Karpas-422 (cell line): ENCODE measurements around the gene PLK5. TPM values are rescaled to one million over a fixed set of nuclear protein-coding genes. Genes with fewer than 3 reads are reported as not detected.

ENCODE experiments used
- DNase-seq: peaks from one replicate; pipeline ENCODE4 v3.0.0-alpha.2; 2015
- H2AFZ ChIP-seq: fragments of 200-600 bp; sonication (generic); 2 replicates; pipeline ENCODE4 v1.6.1; 2014; ENCODE audit warnings: antibody characterized with exemption, low read length, mixed read lengths
- H3K27ac ChIP-seq: fragments of 200-600 bp; sonication (generic); 2 replicates; pipeline ENCODE4 v1.5.1; 2014; ENCODE audit warnings: mild to moderate bottlenecking, low read length, moderate library complexity
- H3K27me3 ChIP-seq: fragments of 200-600 bp; sonication (generic); 2 replicates; pipeline ENCODE4 v1.6.1; 2014; ENCODE audit warnings: low read length, mixed read lengths
- H3K36me3 ChIP-seq: fragments of 200-600 bp; sonication (generic); 2 replicates; pipeline ENCODE4 v1.6.1; 2014; ENCODE audit warnings: low read length, mixed read lengths; ENCODE audit not compliant: insufficient read depth
- H3K4me1 ChIP-seq: fragments of 200-600 bp; sonication (generic); 2 replicates; pipeline ENCODE4 v1.6.1; 2014; ENCODE audit warnings: mild to moderate bottlenecking, low read length, mixed read lengths
- H3K4me2 ChIP-seq: fragments of 200-600 bp; sonication (generic); 2 replicates; pipeline ENCODE4 v1.6.1; 2014; ENCODE audit warnings: low read length, low read depth, mild to moderate bottlenecking; ENCODE audit not compliant: poor library complexity, severe bottlenecking
- H3K4me3 ChIP-seq: fragments of 200-600 bp; sonication (generic); 2 replicates; pipeline ENCODE4 v1.5.1; 2014; ENCODE audit warnings: mild to moderate bottlenecking, antibody characterized with exemption, low read length, mixed read lengths
- H3K79me2 ChIP-seq: fragments of 200-600 bp; sonication (generic); 2 replicates; pipeline ENCODE4 v1.6.1; 2014; ENCODE audit warnings: mild to moderate bottlenecking, low read length, mixed read lengths
- H3K9ac ChIP-seq: fragments of 200-600 bp; sonication (generic); 2 replicates; pipeline ENCODE4 v1.6.0; 2014; ENCODE audit warnings: low read length
- H3K9me2 ChIP-seq: fragments of 200-600 bp; sonication (generic), shearing (Covaris generic); replicated peaks from 2 replicates; pipeline ENCODE4 v1.6.0; 2014; ENCODE audit warnings: mild to moderate bottlenecking, low read length, moderate library complexity; ENCODE audit not compliant: insufficient read depth
- H3K9me3 ChIP-seq: fragments of 300-700, 200-600 bp; sonication (generic); 2 replicates; pipeline ENCODE4 v1.6.1; 2014; ENCODE audit warnings: low read length, mixed read lengths
- H4K20me1 ChIP-seq: fragments of 200-600 bp; sonication (generic); 2 replicates; pipeline ENCODE4 v1.6.1; 2014; ENCODE audit warnings: mild to moderate bottlenecking, antibody characterized with exemption, low read length, low read depth; ENCODE audit not compliant: insufficient read depth
- total RNA-seq: library from RNA; depleted of rRNA; stranded (reverse); fragments of >200 nt; shearing (Covaris generic); gene quantifications from 2 replicates; pipeline ENCODE4 v1.2.3, GENCODE V29; 2014; ENCODE audit warnings: low replicate concordance

Gene PLK5
- total RNA-seq, 1 experiment from 2014 or later = not detected

- Histone ChIP-seq H3K9ac (no peak overlapping the region), H4K20me1 (no peaks in the 10 kb centered on the region), H3K79me2 (no peaks in the 10 kb centered on the region), H3K9me2 (no peaks in the 10 kb centered on the region), H3K27ac (no peak overlapping the region), H3K27me3 (no peaks in the 10 kb centered on the region), H3K4me1 (0 out of 2 replicates have a peak, but pooled peaks cover 2% of the 10 kb centered on the region), H3K4me3 (no peak overlapping the region), H3K4me2 (no peak overlapping the region), H3K36me3 (no peaks in the 10 kb centered on the region), H3K9me3 (no peaks in the 10 kb centered on the region), H2AFZ (no peak overlapping the region)
- DNase-seq = no peak
These were observed 13.5 kb upstream of the PLK5 start for GRCh38 chr19:1510442-1510806.

GRCh38 chr19:1510807-1511206 lies 13.1 kb upstream of the PLK5 start:
- Histone ChIP-seq H3K79me2 (no peaks in the 10 kb centered on the region), H3K9ac (no peak overlapping the region), H4K20me1 (no peaks in the 10 kb centered on the region), H3K9me3 (no peaks in the 10 kb centered on the region), H3K4me1 (0 out of 2 replicates have a peak, but pooled peaks cover 2% of the 10 kb centered on the region), H3K27ac (no peak overlapping the region), H3K4me2 (no peak overlapping the region), H2AFZ (no peak overlapping the region), H3K27me3 (no peaks in the 10 kb centered on the region), H3K9me2 (no peaks in the 10 kb centered on the region), H3K4me3 (no peak overlapping the region), H3K36me3 (no peaks in the 10 kb centered on the region)
- DNase-seq = no peak

- H3K4me3 ChIP-seq = no peak overlapping the region
- no peaks in the 10 kb centered on the region for H4K20me1 ChIP-seq
- no peaks in the 10 kb centered on the region for H3K79me2 ChIP-seq
- no peak overlapping the region for H2AFZ ChIP-seq
- H3K4me2 ChIP-seq = peak overlapping the region; percentile 65
- no peaks in the 10 kb centered on the region for H3K9me3 ChIP-seq
- no peaks in the 10 kb centered on the region for H3K36me3 ChIP-seq
- no peaks in the 10 kb centered on the region for H3K27me3 ChIP-seq
- H3K9me2 ChIP-seq = no peaks in the 10 kb centered on the region
- DNase-seq = no peak
- no peak overlapping the region for H3K9ac ChIP-seq
- 0 out of 2 replicates have a peak, but pooled peaks cover 2% of the 10 kb centered on the region for H3K4me1 ChIP-seq
- H3K27ac ChIP-seq = no peak overlapping the region
These were observed 12.3 kb upstream of the PLK5 start for GRCh38 chr19:1511318-1512317.

GRCh38 chr19:1512671-1513498 lies 11.0 kb upstream of the PLK5 start, which contains the start of gene ADAMTSL5:
ADAMTSL5 (minus strand) TSS chr19:1513019; CDS start chr19:1510943, 2,076 bp downstream.
- no peaks in the 10 kb centered on the region for H3K9me2 ChIP-seq
- no peaks in the 10 kb centered on the region for H3K9me3 ChIP-seq
- H2AFZ ChIP-seq = no peak within 1 kb of the TSS
- H3K4me1 ChIP-seq = 0 out of 2 replicates have a peak, but pooled peaks cover 2% of the 10 kb centered on the region
- peak within 1 kb of the TSS; percentile 60 for H3K9ac ChIP-seq
- DNase-seq = peak; percentile 83
- H3K79me2 ChIP-seq = no peaks in the 10 kb centered on the region
- no peaks in the 10 kb centered on the region for H3K36me3 ChIP-seq
- H3K27me3 ChIP-seq = no peaks in the 10 kb centered on the region
- no peak within 1 kb of the TSS for H3K27ac ChIP-seq
- peak within 1 kb of the TSS; percentile 61; the same call in 1 of the 2 replicates for H3K4me3 ChIP-seq
- peak within 1 kb of the TSS; percentile 65 for H3K4me2 ChIP-seq
- no peaks in the 10 kb centered on the region for H4K20me1 ChIP-seq

GRCh38 chr19:1513499-1514294 lies 10.2 kb upstream of the PLK5 start:
- Histone ChIP-seq H3K9me2 (no peaks in the 10 kb centered on the region), H4K20me1 (no peaks in the 10 kb centered on the region), H3K27me3 (no peaks in the 10 kb centered on the region), H3K27ac (no peak overlapping the region), H3K9ac (no peak overlapping the region), H3K79me2 (no peaks in the 10 kb centered on the region), H3K36me3 (no peaks in the 10 kb centered on the region), H2AFZ (no peak overlapping the region), H3K9me3 (no peaks in the 10 kb centered on the region), H3K4me2 (no peak overlapping the region), H3K4me3 (no peak overlapping the region), H3K4me1 (0 out of 2 replicates have a peak, but pooled peaks cover 2% of the 10 kb centered on the region)
- peak; percentile 87 for DNase-seq

GRCh38 chr19:1514295-1514661 lies 9.6 kb upstream of the PLK5 start:
- Histone ChIP-seq H3K4me2 (no peak overlapping the region), H3K9me2 (no peaks in the 10 kb centered on the region), H3K79me2 (no peaks in the 10 kb centered on the region), H3K4me1 (0 out of 2 replicates have a peak, but pooled peaks cover 2% of the 10 kb centered on the region), H2AFZ (no peak overlapping the region), H3K4me3 (no peak overlapping the region), H3K27me3 (no peaks in the 10 kb centered on the region), H4K20me1 (no peaks in the 10 kb centered on the region), H3K9ac (no peak overlapping the region), H3K36me3 (no peaks in the 10 kb centered on the region), H3K9me3 (no peaks in the 10 kb centered on the region), H3K27ac (no peak overlapping the region)
- DNase-seq = no peak

GRCh38 chr19:1514986-1515721 lies 8.7 kb upstream of the PLK5 start:
- Histone ChIP-seq H2AFZ (no peak overlapping the region), H3K4me3 (no peak overlapping the region), H3K27me3 (no peaks in the 10 kb centered on the region), H3K4me2 (no peak overlapping the region), H4K20me1 (no peaks in the 10 kb centered on the region), H3K4me1 (0 out of 2 replicates have a peak, but pooled peaks cover 2% of the 10 kb centered on the region), H3K36me3 (no peaks in the 10 kb centered on the region), H3K9ac (no peak overlapping the region), H3K79me2 (no peaks in the 10 kb centered on the region), H3K9me2 (no peaks in the 10 kb centered on the region), H3K27ac (no peak overlapping the region), H3K9me3 (no peaks in the 10 kb centered on the region)
- DNase-seq = no peak
